Hepatocyte (in vitro differentiated cells): ENCODE measurements around the gene TRPM3. TPM values are rescaled to one million over a fixed set of nuclear protein-coding genes. Genes with fewer than 3 reads are reported as not detected.

Source experiments
- DNase-seq: peaks from one replicate; pipeline ENCODE4 v3.0.0-alpha.2; 2016; ENCODE audit warnings: low spot score
- H2AFZ ChIP-seq: fragments of 200-600 bp; sonication (generic); 2 replicates; pipeline ENCODE4 v1.6.0; 2016; ENCODE audit warnings: antibody characterized with exemption, mild to moderate bottlenecking
- H3K27ac ChIP-seq: fragments of 200-600 bp; sonication (generic); 2 replicates; pipeline ENCODE4 v1.5.1; 2016; ENCODE audit warnings: mild to moderate bottlenecking
- H3K27me3 ChIP-seq: fragments of 200-600 bp; sonication (generic); 2 replicates; pipeline ENCODE4 v1.6.1; 2016
- H3K36me3 ChIP-seq: fragments of 200-600 bp; sonication (generic); replicated peaks from 2 replicates; pipeline ENCODE4 v1.5.1; 2016; ENCODE audit warnings: low read depth; ENCODE audit not compliant: insufficient read depth
- H3K4me1 ChIP-seq: fragments of 200-600 bp; sonication (generic); 2 replicates; pipeline ENCODE4 v1.5.1; 2016; ENCODE audit warnings: mild to moderate bottlenecking, moderate library complexity; ENCODE audit not compliant: insufficient read depth
- H3K4me2 ChIP-seq: fragments of 200-600 bp; sonication (generic); 2 replicates; pipeline ENCODE4 v1.6.0; 2016
- H3K4me3 ChIP-seq: fragments of 200-600 bp; sonication (generic); 2 replicates; pipeline ENCODE4 v1.5.1; 2016; ENCODE audit warnings: mild to moderate bottlenecking
- H3K79me2 ChIP-seq: fragments of 200-600 bp; sonication (generic); 2 replicates; pipeline ENCODE4 v1.6.0; 2017; ENCODE audit warnings: mild to moderate bottlenecking
- H3K9me2 ChIP-seq: fragments of 200-600 bp; sonication (generic); replicated peaks from 2 replicates; pipeline ENCODE4 v1.6.0; 2017; ENCODE audit warnings: mild to moderate bottlenecking; ENCODE audit not compliant: insufficient read depth
- H3K9me3 ChIP-seq: fragments of 200-600 bp; sonication (generic); 2 replicates; pipeline ENCODE4 v1.5.1; 2016; ENCODE audit warnings: low read depth, mild to moderate bottlenecking
- H4K20me1 ChIP-seq: fragments of 200-600 bp; sonication (generic); 2 replicates; pipeline ENCODE4 v1.6.0; 2016; ENCODE audit warnings: mild to moderate bottlenecking; ENCODE audit not compliant: insufficient read depth, poor library complexity, severe bottlenecking
- EZH2 ChIP-seq: fragments of 200-600 bp; sonication (generic); IDR thresholded peaks from 2 replicates; pipeline ENCODE4 v1.6.1; 2016; ENCODE audit warnings: antibody characterized with exemption, mild to moderate bottlenecking, borderline replicate concordance
- EZH2phosphoT487 ChIP-seq: fragments of 200-600 bp; sonication (generic); IDR thresholded peaks from one replicate; pipeline ENCODE4 v1.6.1; 2018; ENCODE audit warnings: antibody characterized with exemption, mild to moderate bottlenecking, low read depth, moderate library complexity; ENCODE audit not compliant: unreplicated experiment, severe bottlenecking
- WGBS: methylation state at CpG from one replicate; pipeline ENCODE4 v1.1.6; 2016; ENCODE audit warnings: low lambda C conversion rate; ENCODE audit errors: missing lambda C conversion rate; 5-methylcytosine and 5-hydroxymethylcytosine counted together
- polyA plus RNA-seq: library from polyadenylated mRNA; unstranded; fragments of >200 nt; fragmentation: Nextera tagmentation; extraction: Ambion mirVana; gene quantifications from 2 replicates; pipeline ENCODE4 v1.2.1, GENCODE V29; 2016
- total RNA-seq: library from RNA; depleted of rRNA; stranded (reverse); fragments of >200 nt; gene quantifications from 2 replicates; pipeline ENCODE4 v1.2.3, GENCODE V29; 2014
- TF ChIP-seq, protein P1 (sequence below): fragments of 200-600 bp; sonication (generic); IDR thresholded peaks from 2 replicates; pipeline ENCODE4 v1.5.1; 2016; ENCODE audit warnings: antibody characterized with exemption, mild to moderate bottlenecking; ENCODE audit not compliant: poor library complexity

Gene TRPM3
- total and polyA plus RNA-seq, 2 experiments from 2014 or later, result 0.60 to 0.68 TPM

GRCh38 chr9:70949239-70949638 lies 172.2 kb downstream of the TRPM3 start:
- TF ChIP-seq EZH2 (no peak), EZH2phosphoT487 (no peak)
- TF ChIP-seq, protein P1, sequence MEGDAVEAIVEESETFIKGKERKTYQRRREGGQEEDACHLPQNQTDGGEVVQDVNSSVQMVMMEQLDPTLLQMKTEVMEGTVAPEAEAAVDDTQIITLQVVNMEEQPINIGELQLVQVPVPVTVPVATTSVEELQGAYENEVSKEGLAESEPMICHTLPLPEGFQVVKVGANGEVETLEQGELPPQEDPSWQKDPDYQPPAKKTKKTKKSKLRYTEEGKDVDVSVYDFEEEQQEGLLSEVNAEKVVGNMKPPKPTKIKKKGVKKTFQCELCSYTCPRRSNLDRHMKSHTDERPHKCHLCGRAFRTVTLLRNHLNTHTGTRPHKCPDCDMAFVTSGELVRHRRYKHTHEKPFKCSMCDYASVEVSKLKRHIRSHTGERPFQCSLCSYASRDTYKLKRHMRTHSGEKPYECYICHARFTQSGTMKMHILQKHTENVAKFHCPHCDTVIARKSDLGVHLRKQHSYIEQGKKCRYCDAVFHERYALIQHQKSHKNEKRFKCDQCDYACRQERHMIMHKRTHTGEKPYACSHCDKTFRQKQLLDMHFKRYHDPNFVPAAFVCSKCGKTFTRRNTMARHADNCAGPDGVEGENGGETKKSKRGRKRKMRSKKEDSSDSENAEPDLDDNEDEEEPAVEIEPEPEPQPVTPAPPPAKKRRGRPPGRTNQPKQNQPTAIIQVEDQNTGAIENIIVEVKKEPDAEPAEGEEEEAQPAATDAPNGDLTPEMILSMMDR, result no peak
- Histone ChIP-seq H3K4me3 (no peak overlapping the region), H4K20me1 (no peaks in the 10 kb centered on the region), H3K79me2 (no peaks in the 10 kb centered on the region), H3K4me2 (no peak overlapping the region), H3K27me3 (no peaks in the 10 kb centered on the region), H3K9me3 (no peaks in the 10 kb centered on the region), H3K36me3 (no peaks in the 10 kb centered on the region), H3K9me2 (no peaks in the 10 kb centered on the region), H3K27ac (no peak overlapping the region), H2AFZ (no peak overlapping the region), H3K4me1 (no peaks in the 10 kb centered on the region)
- WGBS, result 66% methylated on average over 4 of the region's 4 CpGs
- DNase-seq, result no peak

- no peaks in the 10 kb centered on the region for H3K4me1 ChIP-seq
- H3K27me3 ChIP-seq, result no peaks in the 10 kb centered on the region
- H3K9me3 ChIP-seq, result no peaks in the 10 kb centered on the region
- no peak overlapping the region for H3K4me2 ChIP-seq
- H3K79me2 ChIP-seq, result no peaks in the 10 kb centered on the region
- H3K36me3 ChIP-seq, result no peaks in the 10 kb centered on the region
- WGBS, result 61% methylated on average over 1 of the region's 1 CpG
- DNase-seq, result no peak
- no peaks in the 10 kb centered on the region for H3K9me2 ChIP-seq
- TF ChIP-seq, protein P1, result no peak
- no peak for TF ChIP-seq EZH2
- TF ChIP-seq EZH2phosphoT487, result no peak
- H3K27ac ChIP-seq, result no peak overlapping the region
- H2AFZ ChIP-seq, result no peak overlapping the region
- H3K4me3 ChIP-seq, result no peak overlapping the region
- no peaks in the 10 kb centered on the region for H4K20me1 ChIP-seq
These were observed 172.7 kb downstream of the TRPM3 start for GRCh38 chr9:70948744-70949143.

DNA sequence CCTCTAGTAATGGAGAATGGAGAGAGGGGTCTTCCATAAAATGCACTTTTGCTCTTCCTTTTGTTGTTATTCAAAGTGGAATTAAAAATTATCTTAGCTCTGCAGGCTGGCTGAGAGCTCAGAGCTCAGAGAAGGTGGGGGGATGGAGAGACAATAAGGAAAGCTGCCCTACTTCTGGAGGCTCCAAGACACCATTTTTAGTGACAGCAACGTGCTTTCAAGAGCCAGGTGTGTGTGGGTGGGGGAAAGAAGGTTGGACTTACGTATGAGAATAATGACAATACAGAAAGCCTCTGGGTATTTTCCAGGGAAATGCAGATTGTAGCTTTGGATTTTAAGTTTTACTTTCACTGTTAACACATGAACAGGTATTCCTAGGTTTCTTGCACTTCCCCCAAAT lies 173.9 kb downstream of the TRPM3 start:
- Histone ChIP-seq H3K4me1 (no peaks in the 10 kb centered on the region), H2AFZ (no peak overlapping the region), H3K27me3 (no peaks in the 10 kb centered on the region), H3K9me3 (no peaks in the 10 kb centered on the region), H3K27ac (no peak overlapping the region), H3K36me3 (no peaks in the 10 kb centered on the region), H3K79me2 (no peaks in the 10 kb centered on the region), H3K4me2 (no peak overlapping the region), H3K4me3 (no peak overlapping the region), H3K9me2 (no peaks in the 10 kb centered on the region), H4K20me1 (no peaks in the 10 kb centered on the region)
- 59% methylated on average over 2 of the region's 2 CpGs for WGBS
- no peak for DNase-seq
- TF ChIP-seq EZH2phosphoT487 (no peak), EZH2 (no peak)
- TF ChIP-seq, protein P1, result no peak

GRCh38 chr9:70947086-70947485 lies 174.3 kb downstream of the TRPM3 start:
- no peaks in the 10 kb centered on the region for H3K4me1 ChIP-seq
- TF ChIP-seq, protein P1, result no peak
- no peak for TF ChIP-seq EZH2
- TF ChIP-seq EZH2phosphoT487, result no peak
- no peak overlapping the region for H3K27ac ChIP-seq
- H3K79me2 ChIP-seq, result no peaks in the 10 kb centered on the region
- H3K4me3 ChIP-seq, result no peak overlapping the region
- no peaks in the 10 kb centered on the region for H3K27me3 ChIP-seq
- H3K4me2 ChIP-seq, result no peak overlapping the region
- no peaks in the 10 kb centered on the region for H3K9me2 ChIP-seq
- H3K9me3 ChIP-seq, result no peaks in the 10 kb centered on the region
- no peak overlapping the region for H2AFZ ChIP-seq
- no peaks in the 10 kb centered on the region for H4K20me1 ChIP-seq
- DNase-seq, result no peak
- H3K36me3 ChIP-seq, result no peaks in the 10 kb centered on the region
